ENCODE data around the gene LZIC.

- TF ChIP-seq CTCF (IDR thresholded peaks at IDR 0.05; ENCODE audit: low read length) (no peak), EZH2 (IDR thresholded peaks at IDR 0.05; ENCODE audit: borderline replicate concordance, low read length) (no peak)
Measured at GRCh38 chr1:9916452-9916851, 26.7 kb downstream of the LZIC start.

Measured in OCI-LY1 (cell line).